OCI-LY7 (cell line): ENCODE results near the gene BOD1L1. TPM values are rescaled to one million over a fixed set of nuclear protein-coding genes. Genes with fewer than 3 reads are reported as not detected.

Experiments used
- BruUV-seq: library from RNA; stranded (reverse); fragments of 400-500 nt; replicated peaks from 2 replicates; lab custom pipeline; 2021; lab: Mats Ljungman, UMichigan
- CTCF ChIA-PET: fragments of 300-600 bp; sonication (Branson Sonifier 250); formaldehyde crosslinking; loops from one replicate; lab custom pipeline; 2022; ENCODE audit warnings: antibody characterized with exemption; ENCODE audit not compliant: unreplicated experiment; lab: Charles Lee
- POLR2A ChIA-PET: fragments of 300-600 bp; sonication (Branson Sonifier 250); formaldehyde crosslinking; loops from one replicate; lab custom pipeline; 2022; ENCODE audit warnings: antibody characterized with exemption; lab: Charles Lee
- DNase-seq: peaks from one replicate; pipeline ENCODE4 v3.0.0-alpha.2; 2015; ENCODE audit warnings: low spot score
- H2AFZ ChIP-seq: fragments of 200-600 bp; sonication (generic), shearing (Covaris generic); 2 replicates; pipeline ENCODE4 v1.6.1; 2014; ENCODE audit warnings: mild to moderate bottlenecking, antibody characterized with exemption, low read length, moderate library complexity
- H3K27ac ChIP-seq: fragments of 200-600 bp; sonication (generic); 2 replicates; pipeline ENCODE4 v1.5.1; 2014; ENCODE audit warnings: mixed run types, low read depth, mild to moderate bottlenecking, moderate library complexity, low read length, inconsistent platforms; ENCODE audit not compliant: poor library complexity, severe bottlenecking
- H3K36me3 ChIP-seq: fragments of 200-600 bp; sonication (generic); 2 replicates; pipeline ENCODE4 v1.6.1; 2014; ENCODE audit warnings: mild to moderate bottlenecking, antibody characterized with exemption, low read length, moderate library complexity, mixed read lengths; ENCODE audit not compliant: insufficient read depth
- H3K4me1 ChIP-seq: fragments of 200-600 bp; sonication (generic); 2 replicates; pipeline ENCODE4 v1.5.1; 2014; ENCODE audit warnings: mild to moderate bottlenecking, low read length; ENCODE audit not compliant: insufficient read depth, poor library complexity, severe bottlenecking
- H3K4me2 ChIP-seq: fragments of 200-600 bp; sonication (generic); 2 replicates; pipeline ENCODE4 v1.6.1; 2014; ENCODE audit warnings: mild to moderate bottlenecking, low read length
- H3K4me3 ChIP-seq: fragments of 200-600 bp; sonication (generic); 2 replicates; pipeline ENCODE4 v1.5.1; 2014; ENCODE audit warnings: mild to moderate bottlenecking, low read depth, low read length; ENCODE audit not compliant: poor library complexity, severe bottlenecking
- H3K79me2 ChIP-seq: fragments of 200-600 bp; sonication (generic); 2 replicates; pipeline ENCODE4 v1.6.1; 2016; ENCODE audit warnings: low read depth, mild to moderate bottlenecking, low read length, moderate library complexity, mixed read lengths; ENCODE audit not compliant: insufficient read depth
- H3K9me2 ChIP-seq: fragments of 200-600 bp; sonication (generic); 2 replicates; pipeline ENCODE4 v1.6.1; 2016; ENCODE audit warnings: mild to moderate bottlenecking, low read length, mixed read lengths; ENCODE audit not compliant: insufficient read depth
- H3K9me3 ChIP-seq: fragments of 200-600 bp; sonication (generic); 2 replicates; pipeline ENCODE4 v1.6.1; 2014; ENCODE audit warnings: mild to moderate bottlenecking, mixed run types, low read length, mixed read lengths
- H4K20me1 ChIP-seq: fragments of 200-600 bp; sonication (generic); 2 replicates; pipeline ENCODE4 v1.6.1; 2014; ENCODE audit warnings: mild to moderate bottlenecking, antibody characterized with exemption, low read length, moderate library complexity, mixed read lengths; ENCODE audit not compliant: insufficient read depth
- CTCF ChIP-seq: fragments of 200-600 bp; sonication (generic); conservative IDR thresholded peaks from 2 replicates; pipeline ENCODE4 v1.5.1; 2014; ENCODE audit warnings: mild to moderate bottlenecking, antibody characterized with exemption, low read length, moderate library complexity, mixed read lengths
- EZH2phosphoT487 ChIP-seq: fragments of 200-600 bp; sonication (generic); IDR thresholded peaks from 2 replicates; pipeline ENCODE4 v1.6.1; 2018; ENCODE audit warnings: low read depth, borderline replicate concordance, mild to moderate bottlenecking, mixed run types, antibody characterized with exemption, low read length, moderate library complexity, mixed read lengths
- intact Hi-C: fragments of 100-400 bp; cut with micrococcal nuclease; formaldehyde crosslinking; loops from one replicate; pipeline ENCODE4 v1.10.0; 2022; ENCODE audit not compliant: unreplicated experiment
- total RNA-seq, 2 experiments: library from RNA; depleted of rRNA in 1 of 2; stranded (reverse); fragments of >200 nt in 1 of 2; shearing (Covaris generic) in 1 of 2; gene quantifications; 2 replicates each; pipeline ENCODE4 v1.2.3, GENCODE V29; 2014 to 2022

Gene BOD1L1
- total RNA-seq, 2 experiments from 2014 or later, result 24.0 to 49.6 TPM

- no peak for DNase-seq
- ChIA-PET CTCF (no interaction called here), POLR2A (interaction anchor here (2.3 kb wide), 1 partner anchor 11 kb away, joined by 7 read pairs; no protein-coding TSS in a partner anchor)
- peaks cover 16% of the 10 kb centered on the region; the same call in 1 of the 2 replicates for H4K20me1 ChIP-seq
- intact Hi-C loops, result loop anchor here (5.0 kb wide), 1 partner anchor 1376 kb away; the partner anchor contains the start of gene CPEB2
- H3K4me2 ChIP-seq, result peak overlapping the region; percentile 95
- H2AFZ ChIP-seq, result peak overlapping the region; percentile 78; the same call in 1 of the 2 replicates
- H3K9me3 ChIP-seq, result no peaks in the 10 kb centered on the region
- H3K27ac ChIP-seq, result peak overlapping the region; percentile 56
- no peaks in the 10 kb centered on the region for H3K9me2 ChIP-seq
- H3K36me3 ChIP-seq, result peaks cover 12% of the 10 kb centered on the region
- peak overlapping the region; percentile 98 for H3K4me3 ChIP-seq
- H3K79me2 ChIP-seq, result peaks cover 55% of the 10 kb centered on the region
- peaks cover 18% of the 10 kb centered on the region for H3K4me1 ChIP-seq
- TF ChIP-seq CTCF (no peak), EZH2phosphoT487 (no peak)
- BruUV-seq, result TSS peak; percentile 63
These were observed 890 bp downstream of the BOD1L1 start for GRCh38 chr4:13626492-13627177.

DNA sequence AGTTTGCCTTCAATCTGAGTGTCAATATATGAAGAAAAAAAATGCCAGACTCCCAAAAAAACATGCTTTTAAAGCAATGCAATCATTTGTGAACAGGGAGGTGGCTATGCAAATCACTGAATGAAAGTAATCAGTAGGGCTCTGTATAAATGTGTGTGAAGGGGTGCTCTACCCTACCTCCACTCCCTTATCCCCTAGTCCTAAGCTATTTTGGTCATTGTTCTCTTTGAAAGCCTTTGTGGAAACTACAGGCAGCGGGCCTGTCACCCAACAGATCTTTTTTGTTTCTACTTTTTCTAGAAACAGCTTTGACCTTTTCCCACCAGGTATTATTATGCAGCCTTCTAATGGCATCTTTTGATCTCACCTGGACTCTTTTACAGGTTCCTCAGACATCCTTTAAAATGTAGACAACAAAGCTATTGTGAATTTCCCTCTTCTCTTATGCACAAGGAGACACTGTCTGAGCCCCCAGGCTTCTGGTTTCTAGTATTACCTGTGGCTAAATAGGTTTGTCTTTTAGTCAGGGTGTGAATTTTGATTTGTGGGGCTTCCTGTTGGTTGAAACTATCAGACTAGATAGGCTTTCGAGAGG is 9.2 kb downstream of the BOD1L1 start:
- ChIA-PET POLR2A (interaction anchor here (1.5 kb wide), 1 partner anchor 11 kb away, joined by 4 read pairs; no protein-coding TSS in a partner anchor), CTCF (no interaction called here)
- DNase-seq, result no peak
- H3K27ac ChIP-seq, result no peak overlapping the region
- peaks cover 23% of the 10 kb centered on the region for H3K4me1 ChIP-seq
- H4K20me1 ChIP-seq, result no peaks in the 10 kb centered on the region; the same call in 1 of the 2 replicates
- no TSS peak for BruUV-seq
- no peak overlapping the region for H2AFZ ChIP-seq
- no peaks in the 10 kb centered on the region for H3K9me3 ChIP-seq
- H3K4me2 ChIP-seq, result no peak overlapping the region
- peaks cover 67% of the 10 kb centered on the region for H3K36me3 ChIP-seq
- H3K4me3 ChIP-seq, result no peak overlapping the region
- no peaks in the 10 kb centered on the region for H3K9me2 ChIP-seq
- TF ChIP-seq EZH2phosphoT487, result no peak
- intact Hi-C loops, result loop anchor here (5.0 kb wide), 1 partner anchor 136 kb away; the partner anchor contains the start of gene RAB28
- H3K79me2 ChIP-seq, result peaks cover 23% of the 10 kb centered on the region; the same call in 1 of the 2 replicates

DNA sequence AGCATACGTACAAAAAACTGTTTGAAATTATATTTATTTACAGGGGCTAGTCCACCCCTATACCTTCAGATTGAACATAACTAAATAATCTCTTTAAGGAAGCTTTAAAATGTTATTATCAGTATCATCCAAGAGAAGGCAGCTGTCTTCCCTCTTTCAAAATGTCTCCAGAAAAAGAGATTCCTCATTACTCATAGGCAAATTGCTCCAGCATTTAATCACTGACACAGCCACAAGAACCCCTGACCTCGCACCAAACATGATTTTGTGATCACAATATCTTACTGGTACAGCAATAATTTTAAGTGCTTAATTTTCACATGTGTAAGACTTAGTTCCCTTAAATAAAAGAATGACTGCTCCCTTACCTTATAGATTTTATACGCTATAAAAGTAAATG is 9.7 kb downstream of the BOD1L1 start:
- Histone ChIP-seq H3K4me3 (no peak overlapping the region), H3K9me2 (no peaks in the 10 kb centered on the region), H3K4me2 (no peak overlapping the region), H3K4me1 (peaks cover 29% of the 10 kb centered on the region), H3K9me3 (no peaks in the 10 kb centered on the region), H3K27ac (no peak overlapping the region), H4K20me1 (no peaks in the 10 kb centered on the region; the same call in 1 of the 2 replicates), H2AFZ (no peak overlapping the region), H3K79me2 (peaks cover 18% of the 10 kb centered on the region; the same call in 1 of the 2 replicates), H3K36me3 (peaks cover 67% of the 10 kb centered on the region)
- ChIA-PET CTCF (interaction anchor here (0.5 kb wide), 1 partner anchor 420 kb away, joined by 3 read pairs; no protein-coding TSS in a partner anchor), POLR2A (interaction anchor here (1.3 to 1.5 kb wide), 2 partner anchors 10 kb away, joined by 4 to 5 read pairs; partner anchors contain the start of gene BOD1L1)
- TF ChIP-seq EZH2phosphoT487 (no peak), CTCF (no peak)
- no peak for DNase-seq
- BruUV-seq, result no TSS peak
- intact Hi-C loops, result loop anchor here (5.0 kb wide), 1 partner anchor 136 kb away; the partner anchor contains the start of gene RAB28
